HEK293 (cell line): Measurements from ENCODE around the gene POLN.

Source experiments
- CTCF ChIA-PET: fragments of 350-600 bp; formaldehyde crosslinking; extraction: SDS; loops from one replicate; lab custom pipeline; 2021; ENCODE audit warnings: antibody characterized with exemption; lab: Yijun Ruan, JAX
- POLR2A ChIA-PET: fragments of 300-600 bp; formaldehyde crosslinking; extraction: SDS; loops from one replicate; lab custom pipeline; 2020; ENCODE audit warnings: antibody characterized with exemption, inconsistent platforms; lab: Yijun Ruan, JAX
- H3K27ac ChIP-seq: fragments of 200-500 bp; sonication (Bioruptor generic); 2 replicates; pipeline ENCODE4 v1.5.1; 2014; ENCODE audit warnings: low read depth, low read length, control low read depth, inconsistent platforms; ENCODE audit errors: extremely low read depth
- H3K36me3 ChIP-seq, 2 experiments: fragments of 200-500 bp in 1 of 2; sonication (Bioruptor generic) in 1 of 2; 1 replicate in 1 of 2; 2 replicates in 1 of 2; pipeline ENCODE4 v1.5.1; 2014 to 2017; ENCODE audit warnings: inconsistent platforms in 2 of 2, low read length in 2 of 2; ENCODE audit not compliant: control insufficient read depth in 2 of 2, insufficient read depth in 1 of 2
- H3K4me1 ChIP-seq: fragments of 200-500 bp; sonication (Bioruptor generic); 2 replicates; pipeline ENCODE4 v1.5.1; 2014; ENCODE audit warnings: mild to moderate bottlenecking, low read length, inconsistent platforms; ENCODE audit not compliant: control insufficient read depth, insufficient read depth
- H3K4me3 ChIP-seq: 2 replicates; pipeline ENCODE4 v1.5.1; 2011; ENCODE audit warnings: low read depth, mild to moderate bottlenecking, control low read depth, low read length, moderate library complexity
- H3K9me3 ChIP-seq: fragments of 200-500 bp; sonication (Bioruptor generic); 2 replicates; pipeline ENCODE4 v1.5.1; 2014; ENCODE audit warnings: low read depth, low read length, inconsistent platforms; ENCODE audit not compliant: control insufficient read depth, insufficient read depth
- IKZF3 ChIP-seq: fragments of 450-650 bp; IDR thresholded peaks from 2 replicates; pipeline ENCODE4 v1.5.0; 2018; ENCODE audit warnings: missing biosample characterization, mild to moderate bottlenecking, missing genetic modification characterization, moderate library complexity
- KLF7 ChIP-seq: fragments of 450-650 bp; formaldehyde crosslinking; IDR thresholded peaks from 2 replicates; pipeline ENCODE4 v1.5.1; 2016; ENCODE audit warnings: missing biosample characterization, missing genetic modification characterization, borderline replicate concordance
- KLF9 ChIP-seq: fragments of 450-650 bp; formaldehyde crosslinking; IDR thresholded peaks from 2 replicates; pipeline ENCODE4 v1.5.1; 2016; ENCODE audit warnings: missing biosample characterization, missing genetic modification characterization, low read depth
- PRDM1 ChIP-seq: fragments of 450-650 bp; formaldehyde crosslinking; IDR thresholded peaks from 2 replicates; pipeline ENCODE4; 2016; ENCODE audit warnings: missing biosample characterization, missing genetic modification characterization
- REPIN1 ChIP-seq: fragments of 450-650 bp; formaldehyde crosslinking; IDR thresholded peaks from 2 replicates; pipeline ENCODE4 v1.5.1; 2017; ENCODE audit warnings: missing biosample characterization, missing genetic modification characterization, low read depth
- ZFHX2 ChIP-seq: fragments of 450-650 bp; formaldehyde crosslinking; conservative IDR thresholded peaks from 2 replicates; pipeline ENCODE4 v1.5.1; 2016; ENCODE audit warnings: missing biosample characterization, missing genetic modification characterization
- ZNF10 ChIP-seq: fragments of 450-650 bp; formaldehyde crosslinking; IDR thresholded peaks from 2 replicates; pipeline ENCODE4 v1.5.1; 2017; ENCODE audit warnings: missing biosample characterization, missing genetic modification characterization
- ZNF184 ChIP-seq: fragments of 450-650 bp; IDR thresholded peaks from 2 replicates; pipeline ENCODE4 v1.5.1; 2018; ENCODE audit warnings: missing biosample characterization, mild to moderate bottlenecking, missing genetic modification characterization
- ZNF292 ChIP-seq: fragments of 450-650 bp; formaldehyde crosslinking; IDR thresholded peaks from 2 replicates; pipeline ENCODE4 v1.5.1; 2016; ENCODE audit warnings: low read depth, missing biosample characterization, missing genetic modification characterization, borderline replicate concordance
- ZNF324 ChIP-seq: fragments of 450-650 bp; formaldehyde crosslinking; IDR thresholded peaks from 2 replicates; pipeline ENCODE4 v1.5.1; 2016; ENCODE audit warnings: missing biosample characterization, missing genetic modification characterization
- ZNF404 ChIP-seq: fragments of 450-650 bp; formaldehyde crosslinking; IDR thresholded peaks from 2 replicates; pipeline ENCODE4 v1.5.1; 2017; ENCODE audit warnings: missing biosample characterization, missing genetic modification characterization
- ZNF416 ChIP-seq: fragments of 450-650 bp; formaldehyde crosslinking; IDR thresholded peaks from 2 replicates; pipeline ENCODE4 v1.5.1; 2016; ENCODE audit warnings: missing biosample characterization, missing genetic modification characterization
- ZNF423 ChIP-seq: fragments of 450-650 bp; formaldehyde crosslinking; IDR thresholded peaks from 2 replicates; pipeline ENCODE4 v1.5.1; 2016; ENCODE audit warnings: missing biosample characterization, missing genetic modification characterization
- ZNF558 ChIP-seq: fragments of 450-650 bp; formaldehyde crosslinking; IDR thresholded peaks from 2 replicates; pipeline ENCODE4 v1.5.1; 2016; ENCODE audit warnings: missing biosample characterization, missing genetic modification characterization
- ZNF600 ChIP-seq: fragments of 450-650 bp; formaldehyde crosslinking; IDR thresholded peaks from 2 replicates; pipeline ENCODE4 v1.5.1; 2016; ENCODE audit warnings: missing biosample characterization, missing genetic modification characterization
- ZNF654 ChIP-seq: fragments of 450-650 bp; formaldehyde crosslinking; IDR thresholded peaks from 2 replicates; pipeline ENCODE4 v1.5.1; 2016; ENCODE audit warnings: low read depth, missing biosample characterization, missing genetic modification characterization
- ZNF670 ChIP-seq: fragments of 450-650 bp; formaldehyde crosslinking; IDR thresholded peaks from 2 replicates; pipeline ENCODE4 v1.5.1; 2016; ENCODE audit warnings: missing biosample characterization, missing genetic modification characterization, low read depth
- ZNF677 ChIP-seq: fragments of 450-650 bp; IDR thresholded peaks from 2 replicates; pipeline ENCODE4 v1.5.0; 2018; ENCODE audit warnings: missing biosample characterization, mild to moderate bottlenecking, missing genetic modification characterization, moderate library complexity
- ZSCAN16 ChIP-seq: fragments of 450-650 bp; formaldehyde crosslinking; IDR thresholded peaks from 2 replicates; pipeline ENCODE4 v1.5.1; 2016; ENCODE audit warnings: missing biosample characterization, missing genetic modification characterization
- TF ChIP-seq, protein P1 (sequence below): fragments of 450-650 bp; formaldehyde crosslinking; IDR thresholded peaks from 2 replicates; pipeline ENCODE4 v1.5.1; 2016; ENCODE audit warnings: missing biosample characterization, missing genetic modification characterization, borderline replicate concordance
- TF ChIP-seq, protein P2 (sequence below): fragments of 450-650 bp; formaldehyde crosslinking; IDR thresholded peaks from 2 replicates; pipeline ENCODE4 v1.5.1; 2016; ENCODE audit warnings: missing biosample characterization, missing genetic modification characterization

The POLN gene

DNA sequence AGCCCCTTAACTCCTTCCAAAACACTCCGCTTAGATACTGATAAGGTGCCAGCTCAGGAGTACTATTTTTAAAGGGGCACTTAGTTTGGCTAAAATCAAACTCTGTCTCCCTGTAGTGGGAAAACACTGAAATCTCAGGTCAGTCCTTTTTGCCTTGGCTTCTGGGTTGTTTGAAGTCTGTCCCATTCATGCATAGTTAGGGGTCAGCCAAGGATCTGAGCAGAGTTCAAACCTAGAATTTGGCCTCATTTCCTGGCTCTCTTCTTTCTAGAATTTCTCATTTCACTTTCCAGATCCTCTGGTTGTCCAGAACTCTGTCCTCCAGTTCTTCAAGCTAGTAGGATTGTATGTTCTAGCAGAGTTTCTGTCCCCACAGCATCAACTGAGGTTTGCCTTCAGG is 151.3 kb downstream of the POLN start (continued):
- TF ChIP-seq ZNF292 (tag by site-specific recombination) = no peak

DNA sequence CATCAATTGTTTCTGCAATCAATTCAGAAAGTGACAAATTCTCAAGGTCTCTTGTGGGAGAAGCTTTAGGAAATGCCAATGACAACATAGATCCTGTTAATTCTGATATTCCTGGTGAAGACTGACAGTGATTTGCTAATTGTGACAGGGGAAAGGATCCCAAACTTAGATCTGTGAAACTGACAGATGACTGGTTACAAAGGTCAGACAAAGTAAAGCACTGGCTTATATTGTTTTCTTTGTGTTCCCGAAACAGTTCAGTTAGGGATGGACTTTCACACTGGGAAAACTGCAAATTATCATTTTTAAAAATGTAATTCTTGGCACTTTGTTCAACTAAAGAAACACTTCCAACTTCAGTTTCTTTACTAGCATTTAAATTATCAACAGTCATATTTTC is 152.7 kb downstream of the POLN start:
- H3K36me3 ChIP-seq = peaks cover 0 to 7% of the 10 kb centered on the region in 2 experiments; a peak in 1 of 3 replicates
- no peak overlapping the region for H3K27ac ChIP-seq
- H3K4me3 ChIP-seq = no peak overlapping the region
- TF ChIP-seq KLF7 (tag by site-specific recombination) = no peak
- TF ChIP-seq PRDM1 = no peak
- no peak for TF ChIP-seq ZNF404 (tag by site-specific recombination)
- no peak for TF ChIP-seq ZNF10 (tag by site-specific recombination)
- H3K4me1 ChIP-seq = no peaks in the 10 kb centered on the region
- H3K9me3 ChIP-seq = no peaks in the 10 kb centered on the region
- ChIA-PET POLR2A (no interaction called here), CTCF (no interaction called here)

DNA sequence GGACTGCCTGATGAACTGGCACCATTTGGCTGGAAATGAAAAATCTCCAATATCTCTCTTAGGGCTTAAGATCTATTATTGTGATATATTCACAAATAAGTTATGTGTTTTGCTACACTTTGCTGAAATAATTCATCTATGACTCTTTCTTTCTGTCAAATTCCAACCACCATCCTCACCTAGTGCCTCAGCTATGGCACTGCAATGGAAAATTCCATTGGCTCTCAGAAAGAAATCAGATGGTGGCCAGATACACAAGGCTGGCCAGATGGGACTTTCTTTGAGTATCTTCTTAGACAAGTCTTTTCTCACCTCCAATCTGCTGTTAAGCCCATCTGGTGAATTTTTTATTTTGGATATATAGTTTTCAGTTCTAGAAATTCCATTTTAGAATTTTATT is 154.8 kb downstream of the POLN start:
- Histone ChIP-seq H3K27ac (no peak overlapping the region), H3K4me1 (no peaks in the 10 kb centered on the region), H3K36me3 (peaks cover 0 to 5% of the 10 kb centered on the region in 2 experiments; a peak in 1 of 3 replicates), H3K4me3 (no peak overlapping the region), H3K9me3 (no peaks in the 10 kb centered on the region)
- POLR2A ChIA-PET = no interaction called here
- TF ChIP-seq, protein P1, sequence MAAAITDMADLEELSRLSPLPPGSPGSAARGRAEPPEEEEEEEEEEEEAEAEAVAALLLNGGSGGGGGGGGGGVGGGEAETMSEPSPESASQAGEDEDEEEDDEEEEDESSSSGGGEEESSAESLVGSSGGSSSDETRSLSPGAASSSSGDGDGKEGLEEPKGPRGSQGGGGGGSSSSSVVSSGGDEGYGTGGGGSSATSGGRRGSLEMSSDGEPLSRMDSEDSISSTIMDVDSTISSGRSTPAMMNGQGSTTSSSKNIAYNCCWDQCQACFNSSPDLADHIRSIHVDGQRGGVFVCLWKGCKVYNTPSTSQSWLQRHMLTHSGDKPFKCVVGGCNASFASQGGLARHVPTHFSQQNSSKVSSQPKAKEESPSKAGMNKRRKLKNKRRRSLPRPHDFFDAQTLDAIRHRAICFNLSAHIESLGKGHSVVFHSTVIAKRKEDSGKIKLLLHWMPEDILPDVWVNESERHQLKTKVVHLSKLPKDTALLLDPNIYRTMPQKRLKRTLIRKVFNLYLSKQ (tag by site-specific recombination) = no peak
- TF ChIP-seq, protein P2, sequence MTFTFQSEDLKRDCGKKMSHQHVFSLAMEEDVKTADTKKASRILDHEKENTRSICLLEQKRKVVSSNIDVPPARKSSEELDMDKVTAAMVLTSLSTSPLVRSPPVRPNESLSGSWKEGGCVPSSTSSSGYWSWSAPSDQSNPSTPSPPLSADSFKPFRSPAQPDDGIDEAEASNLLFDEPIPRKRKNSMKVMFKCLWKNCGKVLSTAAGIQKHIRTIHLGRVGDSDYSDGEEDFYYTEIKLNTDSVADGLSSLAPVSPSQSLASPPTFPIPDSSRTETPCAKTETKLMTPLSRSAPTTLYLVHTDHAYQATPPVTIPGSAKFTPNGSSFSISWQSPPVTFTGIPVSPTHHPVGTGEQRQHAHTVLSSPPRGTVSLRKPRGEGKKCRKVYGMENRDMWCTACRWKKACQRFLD (tag by site-specific recombination) = no peak
- TF ChIP-seq ZNF670 (no peak), ZNF600 (no peak), ZNF558 (tag by site-specific recombination) (no peak), KLF9 (no peak), IKZF3 (no peak), ZNF416 (tag by site-specific recombination) (no peak), ZNF184 (tag by site-specific recombination) (no peak)
- CTCF ChIA-PET = interaction anchor here (0.6 to 0.7 kb wide), 2 partner anchors 18 to 1356 kb away, joined by 5 to 6 read pairs; no protein-coding TSS in a partner anchor

DNA sequence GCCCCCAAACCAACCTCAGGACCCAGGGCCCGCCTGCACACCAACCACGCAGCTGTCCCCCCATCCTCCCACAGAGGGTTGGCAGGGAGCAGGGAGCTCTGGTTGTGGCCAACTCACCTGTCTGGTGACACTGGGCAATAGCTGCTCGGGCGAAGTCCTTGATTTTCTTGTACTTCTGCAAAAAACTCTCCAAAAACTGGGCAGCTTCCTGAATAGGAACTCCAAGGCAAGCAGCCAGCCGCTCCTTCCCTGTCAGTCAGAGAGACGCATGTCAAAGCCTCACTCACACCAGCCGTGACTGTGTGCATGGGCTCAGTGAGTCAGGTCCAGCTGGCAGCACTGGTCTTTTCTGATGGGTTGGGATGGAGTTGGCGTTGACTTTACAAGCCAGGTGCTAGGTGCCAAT is 156.4 kb downstream of the POLN start:
- TF ChIP-seq ZNF654 (tag by site-specific recombination) = no peak
- peaks cover 0 to 7% of the 10 kb centered on the region in 2 experiments; a peak in 1 of 3 replicates for H3K36me3 ChIP-seq
- no peak overlapping the region for H3K27ac ChIP-seq
- H3K4me1 ChIP-seq = no peaks in the 10 kb centered on the region
- no peak overlapping the region for H3K4me3 ChIP-seq
- POLR2A ChIA-PET = no interaction called here
- CTCF ChIA-PET = interaction anchor here (0.5 kb wide), 1 partner anchor 82 kb away, joined by 6 read pairs; no protein-coding TSS in a partner anchor
- no peaks in the 10 kb centered on the region for H3K9me3 ChIP-seq

DNA sequence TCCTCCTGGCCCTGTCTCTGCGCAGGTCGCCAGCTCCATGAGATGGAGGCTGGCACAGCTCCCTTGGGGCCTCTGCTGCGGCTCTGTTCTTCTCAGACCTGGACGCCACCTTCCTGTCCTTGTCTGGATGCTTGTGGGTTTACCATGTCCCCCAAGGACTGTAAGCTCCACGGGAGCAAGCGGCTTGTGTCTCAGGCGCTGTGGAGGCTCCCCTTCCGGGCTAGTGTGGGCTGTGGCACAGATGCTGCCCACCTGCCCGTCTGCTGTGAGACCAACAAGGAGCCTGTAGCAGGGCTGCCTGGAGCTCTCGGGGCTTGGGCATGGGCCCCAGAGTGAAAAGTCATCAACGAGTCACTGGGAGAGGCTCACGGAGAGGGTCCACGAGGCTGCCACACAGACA is 157.6 kb downstream of the POLN start:
- no peak overlapping the region for H3K4me3 ChIP-seq
- H3K27ac ChIP-seq = no peak overlapping the region
- H3K9me3 ChIP-seq = no peaks in the 10 kb centered on the region
- POLR2A ChIA-PET = no interaction called here
- H3K36me3 ChIP-seq = peaks cover 0 to 7% of the 10 kb centered on the region in 2 experiments; a peak in 1 of 3 replicates
- no peaks in the 10 kb centered on the region for H3K4me1 ChIP-seq
- CTCF ChIA-PET = no interaction called here
- no peak for TF ChIP-seq ZSCAN16 (tag by site-specific recombination)
- TF ChIP-seq REPIN1 (tag by site-specific recombination) = no peak
- TF ChIP-seq ZNF423 = no peak
- no peak for TF ChIP-seq ZNF677 (tag by site-specific recombination)
- no peak for TF ChIP-seq ZFHX2 (tag by site-specific recombination)
- no peak for TF ChIP-seq ZNF324
